Measurements from ENCODE around the gene NCAPG2. TPM values are rescaled to one million over a fixed set of nuclear protein-coding genes. Genes with fewer than 3 reads are reported as not detected.

Gene NCAPG2
- total RNA-seq, 1 experiment from 2014 or later, result 99.5 TPM

- Histone ChIP-seq H3K9me2 (ENCODE audit: insufficient read depth) (no peaks in the 10 kb centered on the region), H3K4me1 (replicated peaks; ENCODE audit: insufficient read depth) (peaks cover 23% of the 10 kb centered on the region), H3K4me2 (peak overlapping the region; percentile 59), H3K4me3 (peak overlapping the region; percentile 0; the same call in 1 of the 2 replicates), H4K20me1 (ENCODE audit: insufficient read depth) (no peaks in the 10 kb centered on the region), H3K79me2 (ENCODE audit: low read depth) (no peaks in the 10 kb centered on the region), H3K9me3 (ENCODE audit: insufficient read depth, low read depth) (peaks cover 19% of the 10 kb centered on the region), H3K27ac (no peak overlapping the region), H3K27me3 (ENCODE audit: insufficient read depth, low read depth) (peaks cover 26% of the 10 kb centered on the region), H2AFZ (peak overlapping the region; percentile 56; the same call in 1 of the 2 replicates), H3K36me3 (ENCODE audit: low read depth) (no peaks in the 10 kb centered on the region), H3F3A (ENCODE audit: insufficient read depth, low read depth) (peaks cover 11% of the 10 kb centered on the region; the same call in 1 of the 2 replicates)
- ChIA-PET POLR2A (ENCODE audit: unreplicated experiment) (no interaction called here), CTCF (no interaction called here)
- BruUV-seq (replicated peaks), result no TSS peak
- intact Hi-C loops (cut with micrococcal nuclease; ENCODE audit: unreplicated experiment), result no loop called here
- peak; percentile 33 to 92 for DNase-seq
- TF ChIP-seq EZH2 (IDR thresholded peaks at IDR 0.05; ENCODE audit: low read depth) (no peak), CTCF (conservative IDR thresholded peaks at IDR 0.05) (no peak)
Measured at GRCh38 chr7:158581440-158582088, 123.0 kb downstream of the NCAPG2 start.

Small RNA genes within 50 kb of the gene (microRNA-seq; reads per million reads assigned to microRNA genes)
- gene MIR5707 (ENCODE audit: borderline number of aligned reads, borderline replicate concordance), result not detected

Other genes starting within 250 kb of the NCAPG2 start
- gene PTPRN2, start 117.0 kb downstream of the NCAPG2 start, total RNA-seq (2021), result not detected in 2 replicates
- gene ESYT2, start 124.7 kb upstream of the NCAPG2 start, total RNA-seq (2021), result 124 and 162 TPM in 2 replicates
- 34.8 and 35.4 TPM in 2 replicates for gene DYNC2I1, start 151.8 kb upstream of the NCAPG2 start, total RNA-seq (2021)